ENCODE measurements around the gene WFDC5. TPM values are rescaled to one million over a fixed set of nuclear protein-coding genes. Genes with fewer than 3 reads are reported as not detected.
"Not testable (repeated sequence)": the region's sequence is repeated elsewhere in the genome, so short reads cannot be mapped to it uniquely, and the experiment has no call there.

The WFDC5 gene
- total and polyA plus RNA-seq, 10 of the 15 experiments (the other 5 are each of a cell fraction or from before 2014, with no cell fraction given): 0.20 to 0.26 (median 0.21) TPM; not detected in 7

DNA sequence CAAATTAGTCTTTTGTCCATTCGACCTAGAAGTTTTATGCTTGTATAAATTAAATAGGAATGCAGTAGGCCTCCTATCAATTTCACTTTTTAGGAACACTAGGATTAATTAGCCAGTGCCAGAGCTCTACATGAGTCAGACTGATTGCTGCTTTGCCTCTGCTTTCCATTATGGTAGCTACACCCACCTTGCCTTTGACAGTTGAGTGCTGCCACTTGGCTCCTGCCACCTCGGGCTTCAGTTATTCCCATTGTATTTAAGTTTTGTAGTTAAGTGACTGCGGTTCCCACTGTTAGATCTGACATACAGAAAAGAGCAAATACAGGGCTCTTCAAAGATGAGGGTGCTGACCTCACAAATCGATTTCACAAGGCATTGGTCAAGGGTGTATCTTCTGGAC, 25.9 kb upstream of the WFDC5 start:
- Histone ChIP-seq H4K20me1 (ENCODE audit: control insufficient read depth, insufficient read depth) (no peaks in the 10 kb centered on the region), H3K4me1 (ENCODE audit: control insufficient read depth, insufficient read depth, low read length) (no peaks in the 10 kb centered on the region), H3K4me2 (ENCODE audit: control insufficient read depth, insufficient read depth) (no peak overlapping the region), H3K79me2 (ENCODE audit: control insufficient read depth, insufficient read depth, low read length) (no peaks in the 10 kb centered on the region), H3K9me3 (replicated peaks; ENCODE audit: control insufficient read depth, insufficient read depth, low read length) (no peaks in the 10 kb centered on the region; the same call in 2 of the 3 replicates), H3K36me3 (ENCODE audit: control insufficient read depth in 2 of 2, insufficient read depth in 2 of 2, low read length in 1 of 2) (no peaks in the 10 kb centered on the region), H2AFZ (ENCODE audit: control insufficient read depth, low read depth, low read length) (no peak overlapping the region), H3K4me3 (no peak overlapping the region), H3K9ac (ENCODE audit: control insufficient read depth, insufficient read depth, low read length) (no peak overlapping the region), H3K27ac (ENCODE audit: control insufficient read depth, insufficient read depth) (no peak overlapping the region), H3K27me3 (replicated peaks in 1 of 2; ENCODE audit: control insufficient read depth in 2 of 2, insufficient read depth in 2 of 2, low read length in 1 of 2) (peaks cover 1 to 5% of the 10 kb centered on the region in 2 experiments; a peak in 3 of 4 replicates)
- no peak for ATAC-seq
- ChIA-PET POLR2A (no interaction called here), SMC1A (ENCODE audit: uncharacterized antibody, unreplicated experiment) (no interaction called here), CTCF (interaction anchor here (1.2 to 3.3 kb wide), 2 partner anchors 28 to 96 kb away, joined by 3 to 9 read pairs; no protein-coding TSS in a partner anchor), RAD21 (ENCODE audit: unreplicated experiment) (interaction anchor here (1.1 kb wide), 1 partner anchor 154 kb away, joined by 3 read pairs; no protein-coding TSS in a partner anchor)
- no TSS peak for BruUV-seq (replicated peaks)
- in situ Hi-C loops (cut with MboI): no loop called here
- no peak for FAIRE-seq
- no peak for DNase-seq (ENCODE audit: low read depth, low spot score)
- intact Hi-C loops (cut with micrococcal nuclease; ENCODE audit: unreplicated experiment): no loop called here
- 1% methylated on average over 4 of the region's 4 CpGs for WGBS (ENCODE audit: insufficient coverage, insufficient replicate concordance, low lambda C conversion rate, missing lambda C conversion rate)
- TF ChIP-seq SPI1 (IDR thresholded peaks at IDR 0.05; ENCODE audit: borderline replicate concordance, insufficient read depth, low read depth, low read length) (no peak), ZNF384 (IDR thresholded peaks at IDR 0.05; ENCODE audit: borderline replicate concordance, low read depth, low read length) (no peak), CREB1 (IDR thresholded peaks at IDR 0.05; ENCODE audit: low read depth) (no peak), KDM1A (IDR thresholded peaks at IDR 0.05; ENCODE audit: borderline replicate concordance) (no peak), LARP7 (IDR thresholded peaks at IDR 0.05) (no peak)

GRCh38 chr20:45139733-45140375, 24.9 kb upstream of the WFDC5 start:
- CTCF ChIA-PET: interaction anchor here (0.6 to 3.3 kb wide), 11 partner anchors 11 to 631 kb away, joined by 3 to 34 read pairs (median 3); no protein-coding TSS in a partner anchor
- H3K4me2 ChIP-seq (ENCODE audit: control insufficient read depth, insufficient read depth); FAIRE-seq; H3K9ac ChIP-seq (ENCODE audit: control insufficient read depth, insufficient read depth, low read length); H3K36me3 ChIP-seq (ENCODE audit: control insufficient read depth in 2 of 2, insufficient read depth in 2 of 2, low read length in 1 of 2); BruUV-seq (replicated peaks); H3K79me2 ChIP-seq (ENCODE audit: control insufficient read depth, insufficient read depth, low read length); H3K27ac ChIP-seq (ENCODE audit: control insufficient read depth, insufficient read depth); H2AFZ ChIP-seq (ENCODE audit: control insufficient read depth, low read depth, low read length); H4K20me1 ChIP-seq (ENCODE audit: control insufficient read depth, insufficient read depth); H3K9me3 ChIP-seq (replicated peaks; ENCODE audit: control insufficient read depth, insufficient read depth, low read length); DNase-seq (ENCODE audit: low read depth, low spot score); in situ Hi-C loops (cut with MboI); POLR2A ChIA-PET; H3K4me1 ChIP-seq (ENCODE audit: control insufficient read depth, insufficient read depth, low read length); H3K4me3 ChIP-seq; ATAC-seq; H3K27me3 ChIP-seq (replicated peaks in 1 of 2; ENCODE audit: control insufficient read depth in 2 of 2, insufficient read depth in 2 of 2, low read length in 1 of 2): not testable (repeated sequence)
- SMC1A ChIA-PET (ENCODE audit: uncharacterized antibody, unreplicated experiment): interaction anchor here (0.9 to 2.2 kb wide), 2 partner anchors 13 to 151 kb away, joined by 3 to 13 read pairs; no protein-coding TSS in a partner anchor
- intact Hi-C loops (cut with micrococcal nuclease; ENCODE audit: unreplicated experiment): loop anchor here (5.0 kb wide), 1 partner anchor 152 kb away; no protein-coding TSS in a partner anchor
- RAD21 ChIA-PET (ENCODE audit: unreplicated experiment): interaction anchor here (0.6 to 0.8 kb wide), 2 partner anchors 90 to 172 kb away, joined by 3 to 4 read pairs; no protein-coding TSS in a partner anchor
- 71% methylated on average over 5 of the region's 5 CpGs for WGBS (ENCODE audit: insufficient coverage, insufficient replicate concordance, low lambda C conversion rate, missing lambda C conversion rate)
